Measurements from ENCODE around the gene SLC29A3. TPM values are rescaled to one million over a fixed set of nuclear protein-coding genes. Genes with fewer than 3 reads are reported as not detected.

SLC29A3 gene
- total RNA-seq, 2 donors from 2014 or later, result 3.2 to 5.9 TPM

- Histone ChIP-seq H3K27ac (no peak overlapping the region), H3K27me3 (replicated peaks; ENCODE audit: insufficient read depth) (no peaks in the 10 kb centered on the region), H3K9me3 (no peaks in the 10 kb centered on the region), H3K36me3 (no peaks in the 10 kb centered on the region), H3K4me1 (ENCODE audit: control insufficient read depth in 1 of 2, low read depth in 2 of 2) (no peaks in the 10 kb centered on the region), H3K4me3 (no peak overlapping the region)
- no peak for TF ChIP-seq CTCF (IDR thresholded peaks at IDR 0.05)
- no peak for ATAC-seq (ENCODE audit: insufficient number of reproducible peaks, low FRiP score, low read depth)
- no peak for DNase-seq (ENCODE audit: low spot score)
Observed at GRCh38 chr10:71333129-71333887, 14.2 kb downstream of the SLC29A3 start.

GRCh38 chr10:71334221-71334791, 15.2 kb downstream of the SLC29A3 start:
- no peak for TF ChIP-seq CTCF (IDR thresholded peaks at IDR 0.05)
- ATAC-seq (ENCODE audit: insufficient number of reproducible peaks, low FRiP score, low read depth), result no peak
- Histone ChIP-seq H3K4me3 (no peak overlapping the region), H3K4me1 (ENCODE audit: control insufficient read depth in 1 of 2, low read depth in 2 of 2) (no peaks in the 10 kb centered on the region), H3K27ac (no peak overlapping the region), H3K27me3 (replicated peaks; ENCODE audit: insufficient read depth) (no peaks in the 10 kb centered on the region), H3K36me3 (no peaks in the 10 kb centered on the region), H3K9me3 (no peaks in the 10 kb centered on the region)
- DNase-seq (ENCODE audit: low spot score), result no peak

- H3K27me3 ChIP-seq (replicated peaks; ENCODE audit: insufficient read depth), result no peaks in the 10 kb centered on the region
- DNase-seq (ENCODE audit: low spot score) (no peak), ATAC-seq (ENCODE audit: insufficient number of reproducible peaks, low FRiP score, low read depth) (no peak)
- H3K9me3 ChIP-seq, result no peaks in the 10 kb centered on the region
- H3K27ac ChIP-seq, result no peak overlapping the region
- no peak for TF ChIP-seq CTCF (IDR thresholded peaks at IDR 0.05)
- no peak overlapping the region for H3K4me3 ChIP-seq
- H3K36me3 ChIP-seq, result no peaks in the 10 kb centered on the region
- no peaks in the 10 kb centered on the region for H3K4me1 ChIP-seq (ENCODE audit: control insufficient read depth in 1 of 2, low read depth in 2 of 2)
Observed at GRCh38 chr10:71335173-71335708, 16.2 kb downstream of the SLC29A3 start.

- H3K4me1 ChIP-seq (ENCODE audit: control insufficient read depth in 1 of 2, low read depth in 2 of 2), result no peaks in the 10 kb centered on the region
- H3K27ac ChIP-seq, result no peak overlapping the region
- no peaks in the 10 kb centered on the region for H3K9me3 ChIP-seq
- H3K36me3 ChIP-seq, result no peaks in the 10 kb centered on the region
- ATAC-seq (ENCODE audit: insufficient number of reproducible peaks, low FRiP score, low read depth), result no peak
- no peak for TF ChIP-seq CTCF (IDR thresholded peaks at IDR 0.05)
- no peak overlapping the region for H3K4me3 ChIP-seq
- no peak for DNase-seq (ENCODE audit: low spot score)
- no peaks in the 10 kb centered on the region for H3K27me3 ChIP-seq (replicated peaks; ENCODE audit: insufficient read depth)
Observed at GRCh38 chr10:71336632-71337031, 17.6 kb downstream of the SLC29A3 start.

- H3K27me3 ChIP-seq (replicated peaks; ENCODE audit: insufficient read depth), result no peaks in the 10 kb centered on the region
- H3K9me3 ChIP-seq, result no peaks in the 10 kb centered on the region
- ATAC-seq (ENCODE audit: insufficient number of reproducible peaks, low FRiP score, low read depth) (no peak), DNase-seq (ENCODE audit: low spot score) (no peak)
- H3K27ac ChIP-seq, result no peak overlapping the region
- no peak overlapping the region for H3K4me3 ChIP-seq
- TF ChIP-seq CTCF (IDR thresholded peaks at IDR 0.05), result no peak
- no peaks in the 10 kb centered on the region for H3K36me3 ChIP-seq
- no peaks in the 10 kb centered on the region for H3K4me1 ChIP-seq (ENCODE audit: control insufficient read depth in 1 of 2, low read depth in 2 of 2)
Observed at GRCh38 chr10:71337219-71337701, 18.2 kb downstream of the SLC29A3 start.
